SU-DHL-6 (cell line): ENCODE measurements around the gene PRDX2.
"Not testable (repeated sequence)": the region's sequence is repeated elsewhere in the genome, so short reads cannot be mapped to it uniquely, and the experiment has no call there.

ENCODE experiments used
- H2AFZ ChIP-seq: fragments of 200-600 bp; sonication (generic); 2 replicates; pipeline ENCODE4 v1.6.1; 2014; ENCODE audit warnings: low read depth, mild to moderate bottlenecking, moderate library complexity, mixed read lengths, antibody characterized with exemption, low read length; ENCODE audit not compliant: severe bottlenecking
- H3F3A ChIP-seq: fragments of 200-600 bp; shearing (Covaris generic); 2 replicates; pipeline ENCODE4 v1.6.0; 2016; ENCODE audit warnings: antibody characterized with exemption, mild to moderate bottlenecking; ENCODE audit not compliant: insufficient read depth
- H3K27ac ChIP-seq: fragments of 200-600 bp; sonication (generic); 2 replicates; pipeline ENCODE4 v1.5.1; 2016; ENCODE audit warnings: low read depth, mild to moderate bottlenecking, low read length, moderate library complexity, mixed read lengths
- H3K27me3 ChIP-seq: fragments of 200-600 bp; sonication (generic), shearing (Covaris generic); 2 replicates; pipeline ENCODE4 v1.6.0; 2014; ENCODE audit warnings: mild to moderate bottlenecking, low read length
- H3K36me3 ChIP-seq: fragments of 200-600 bp; sonication (generic); 2 replicates; pipeline ENCODE4 v1.6.1; 2014; ENCODE audit warnings: mild to moderate bottlenecking, low read length, mixed read lengths
- H3K4me2 ChIP-seq: fragments of 300-600, 200-600 bp; shearing (Covaris generic), sonication (generic); 2 replicates; pipeline ENCODE4 v1.6.0; 2014; ENCODE audit warnings: low read length, low read depth, mild to moderate bottlenecking; ENCODE audit not compliant: poor library complexity, severe bottlenecking
- H3K4me3 ChIP-seq: fragments of 200-600 bp; sonication (generic); 2 replicates; pipeline ENCODE4 v1.5.1; 2014; ENCODE audit warnings: antibody characterized with exemption, low read length, mild to moderate bottlenecking, mixed read lengths; ENCODE audit not compliant: insufficient read depth, poor library complexity, severe bottlenecking
- H3K79me2 ChIP-seq: fragments of 200-600 bp; sonication (generic); 2 replicates; pipeline ENCODE4 v1.6.1; 2014; ENCODE audit warnings: mild to moderate bottlenecking, low read length, moderate library complexity; ENCODE audit not compliant: insufficient read depth
- H3K9ac ChIP-seq: fragments of 200-600 bp; sonication (generic); 2 replicates; pipeline ENCODE4 v1.7.0; 2014; ENCODE audit warnings: mild to moderate bottlenecking, low read length
- H3K9me2 ChIP-seq: fragments of 200-600 bp; sonication (generic); replicated peaks from 2 replicates; pipeline ENCODE4 v1.6.1; 2014; ENCODE audit warnings: low read length; ENCODE audit not compliant: insufficient read depth
- H3K9me3 ChIP-seq: fragments of 200-600 bp; sonication (generic); 2 replicates; pipeline ENCODE4 v1.6.1; 2014; ENCODE audit warnings: low read length, mixed read lengths; ENCODE audit not compliant: insufficient read depth
- H4K20me1 ChIP-seq: fragments of 200-600 bp; sonication (generic); 2 replicates; pipeline ENCODE4 v1.6.1; 2014; ENCODE audit warnings: low read depth, mild to moderate bottlenecking, antibody characterized with exemption, low read length, moderate library complexity, mixed read lengths
- CTCF ChIP-seq: fragments of 200-600 bp; sonication (generic); IDR thresholded peaks from one replicate; pipeline ENCODE4 v1.5.1; 2017; ENCODE audit warnings: antibody characterized with exemption, mild to moderate bottlenecking, low read length, moderate library complexity; ENCODE audit not compliant: insufficient read depth, poor library complexity, severe bottlenecking
- EZH2phosphoT487 ChIP-seq: fragments of 200-600 bp; sonication (generic), shearing (Covaris generic); conservative IDR thresholded peaks from 2 replicates; pipeline ENCODE4 v1.6.1; 2018; ENCODE audit warnings: mild to moderate bottlenecking, antibody characterized with exemption, low read length, moderate library complexity, mixed read lengths

Gene PRDX2

GRCh38 chr19:12800923-12801465, 606 bp downstream of the PRDX2 start:
- Histone ChIP-seq H3K9me3 (no peaks in the 10 kb centered on the region), H4K20me1 (no peaks in the 10 kb centered on the region), H2AFZ (peak overlapping the region; percentile 68), H3K27me3 (no peaks in the 10 kb centered on the region), H3K79me2 (peaks cover 13% of the 10 kb centered on the region), H3F3A (no peaks in the 10 kb centered on the region), H3K36me3 (no peaks in the 10 kb centered on the region), H3K4me2 (peak overlapping the region; percentile 66), H3K9me2 (no peaks in the 10 kb centered on the region), H3K27ac (peak overlapping the region; percentile 44), H3K4me3 (peak overlapping the region; percentile 96), H3K9ac (peak overlapping the region; percentile 98)
- no peak for TF ChIP-seq EZH2phosphoT487
- no peak for TF ChIP-seq CTCF

GRCh38 chr19:12800466-12800770, 1.2 kb downstream of the PRDX2 start:
- H3K9ac ChIP-seq = peak overlapping the region; percentile 98
- H3K36me3 ChIP-seq = no peaks in the 10 kb centered on the region
- H2AFZ ChIP-seq = no peak overlapping the region
- H3K4me2 ChIP-seq = peak overlapping the region; percentile 66
- H4K20me1 ChIP-seq = no peaks in the 10 kb centered on the region
- H3K27ac ChIP-seq = no peak overlapping the region
- peak overlapping the region; percentile 96 for H3K4me3 ChIP-seq
- H3K79me2 ChIP-seq = peaks cover 13% of the 10 kb centered on the region
- H3K9me2 ChIP-seq = no peaks in the 10 kb centered on the region
- no peaks in the 10 kb centered on the region for H3K9me3 ChIP-seq
- H3F3A ChIP-seq = no peaks in the 10 kb centered on the region
- H3K27me3 ChIP-seq = no peaks in the 10 kb centered on the region
- TF ChIP-seq CTCF (no peak), EZH2phosphoT487 (no peak)

- Histone ChIP-seq H3F3A (no peaks in the 10 kb centered on the region), H2AFZ (no peak overlapping the region)
- TF ChIP-seq CTCF (no peak), EZH2phosphoT487 (no peak)
These were observed 1.7 kb downstream of the PRDX2 start for GRCh38 chr19:12799742-12800465.

GRCh38 chr19:12797607-12798006, 4.0 kb downstream of the PRDX2 start:
- not testable (repeated sequence) for H2AFZ ChIP-seq, H3K4me3 ChIP-seq, H4K20me1 ChIP-seq, H3K9me2 ChIP-seq, H3K9me3 ChIP-seq, H3K27me3 ChIP-seq, H3K4me2 ChIP-seq, H3K9ac ChIP-seq, H3K36me3 ChIP-seq, H3K27ac ChIP-seq
- H3K79me2 ChIP-seq = peaks cover 13% of the 10 kb centered on the region
- peaks cover 16% of the 10 kb centered on the region for H3F3A ChIP-seq

More at GRCh38 chr19:12799742-12800465, 1.7 kb downstream of the PRDX2 start:
- Histone ChIP-seq H3K4me3 (no peak overlapping the region), H4K20me1 (no peaks in the 10 kb centered on the region), H3K9ac (peak overlapping the region; percentile 98; the same call in 1 of the 2 replicates), H3K27me3 (no peaks in the 10 kb centered on the region), H3K36me3 (no peaks in the 10 kb centered on the region), H3K9me3 (no peaks in the 10 kb centered on the region), H3K27ac (no peak overlapping the region), H3K4me2 (peak overlapping the region; percentile 66), H3K79me2 (peaks cover 13% of the 10 kb centered on the region), H3K9me2 (no peaks in the 10 kb centered on the region)
